ENCODE data around the gene HTR1A.

The HTR1A gene

GRCh38 chr5:63962279-63962678 is at the start of gene HTR1A:
Gene HTR1A (minus strand): TSS chr5:63962445. CDS start chr5:63961719, 726 bp downstream.
- DNase-seq (ENCODE audit: extremely low read depth, low read depth) = no peak
- H3K4me3 ChIP-seq (replicated peaks; ENCODE audit: low read depth, low read length) = no peak within 1 kb of the TSS
- no peak for TF ChIP-seq CTCF (IDR thresholded peaks at IDR 0.05; ENCODE audit: low read depth, low read length, missing control alignments)

- no peak for TF ChIP-seq CTCF (IDR thresholded peaks at IDR 0.05; ENCODE audit: low read depth, low read length, missing control alignments)
- no peak overlapping the region for H3K4me3 ChIP-seq (replicated peaks; ENCODE audit: low read depth, low read length)
- DNase-seq (ENCODE audit: extremely low read depth, low read depth) = no peak
Measured at GRCh38 chr5:64003966-64004365, 41.7 kb upstream of the HTR1A start.

GRCh38 chr5:64000096-64000495 is 37.9 kb upstream of the HTR1A start:
- H3K4me3 ChIP-seq (replicated peaks; ENCODE audit: low read depth, low read length) = no peak overlapping the region
- no peak for DNase-seq (ENCODE audit: extremely low read depth, low read depth)
- TF ChIP-seq CTCF (IDR thresholded peaks at IDR 0.05; ENCODE audit: low read depth, low read length, missing control alignments) = no peak

GRCh38 chr5:63987053-63987452 is 24.8 kb upstream of the HTR1A start:
- no peak for TF ChIP-seq CTCF (IDR thresholded peaks at IDR 0.05; ENCODE audit: low read depth, low read length, missing control alignments)
- no peak for DNase-seq (ENCODE audit: extremely low read depth, low read depth)
- no peak overlapping the region for H3K4me3 ChIP-seq (replicated peaks; ENCODE audit: low read depth, low read length)

GRCh38 chr5:63981864-63982263 is 19.6 kb upstream of the HTR1A start:
- no peak for TF ChIP-seq CTCF (IDR thresholded peaks at IDR 0.05; ENCODE audit: low read depth, low read length, missing control alignments)
- no peak for DNase-seq (ENCODE audit: extremely low read depth, low read depth)
- H3K4me3 ChIP-seq (replicated peaks; ENCODE audit: low read depth, low read length) = no peak overlapping the region

GRCh38 chr5:63963926-63964325 is 1.7 kb upstream of the HTR1A start:
- DNase-seq (ENCODE audit: extremely low read depth, low read depth) = no peak
- no peak for TF ChIP-seq CTCF (IDR thresholded peaks at IDR 0.05; ENCODE audit: low read depth, low read length, missing control alignments)
- H3K4me3 ChIP-seq (replicated peaks; ENCODE audit: low read depth, low read length) = no peak overlapping the region

GRCh38 chr5:63963080-63963735 is 963 bp upstream of the HTR1A start:
- peak; percentile 53 for TF ChIP-seq CTCF (IDR thresholded peaks at IDR 0.05; ENCODE audit: low read depth, low read length, missing control alignments)
- H3K4me3 ChIP-seq (replicated peaks; ENCODE audit: low read depth, low read length) = no peak overlapping the region
- DNase-seq (ENCODE audit: extremely low read depth, low read depth) = peak; percentile 41

Measured in HFF-Myc (cell line).